Activated CD4-positive, alpha-beta T cell treated with anti-CD3 and anti-CD28 coated beads, Interleukin-2, amount 50 U/mL, for 24 hours (primary cell): ENCODE measurements around the gene C8B.

ENCODE experiments used
- DNase-seq, 2 donors: peaks; one replicate each; pipeline ENCODE4 v3.0.0-alpha.2; 2020; ENCODE audit warnings: low read depth in 1 of 2, low spot score in 1 of 2

The C8B gene

GRCh38 chr1:56965916-56966697 is at the start of gene C8B:
C8B (minus strand) TSS chr1:56966015; CDS start chr1:56965948, 67 bp downstream.
- DNase-seq, result no peak

- no peak for DNase-seq
Measured at GRCh38 chr1:57015071-57015470, 49.3 kb upstream of the C8B start.

GRCh38 chr1:57013522-57013921 is 47.7 kb upstream of the C8B start:
- DNase-seq, result no peak

- no peak for DNase-seq
Measured at GRCh38 chr1:57012315-57012714, 46.5 kb upstream of the C8B start.

GRCh38 chr1:57010511-57010910 is 44.7 kb upstream of the C8B start:
- no peak for DNase-seq

GRCh38 chr1:57007948-57008347 is 42.1 kb upstream of the C8B start:
- no peak for DNase-seq

- no peak for DNase-seq
Measured at GRCh38 chr1:57007472-57007871, 41.7 kb upstream of the C8B start.

GRCh38 chr1:57003398-57004139 is 37.8 kb upstream of the C8B start:
- DNase-seq, result no peak

GRCh38 chr1:56995414-56996100 is 29.7 kb upstream of the C8B start:
- DNase-seq, result no peak

- DNase-seq, result no peak
Measured at GRCh38 chr1:56993475-56993874, 27.7 kb upstream of the C8B start.

GRCh38 chr1:56992318-56993125 is 26.7 kb upstream of the C8B start:
- no peak for DNase-seq

GRCh38 chr1:56991576-56991975 is 25.8 kb upstream of the C8B start:
- DNase-seq, result no peak

- DNase-seq, result no peak
Measured at GRCh38 chr1:56986397-56986796, 20.6 kb upstream of the C8B start.

GRCh38 chr1:56985857-56986256 is 20.0 kb upstream of the C8B start:
- DNase-seq, result no peak

GRCh38 chr1:56983484-56983883 is 17.7 kb upstream of the C8B start:
- no peak for DNase-seq

- DNase-seq, result no peak
Measured at GRCh38 chr1:56979986-56980755, 14.4 kb upstream of the C8B start.

- DNase-seq, result no peak
Measured at GRCh38 chr1:56978819-56979218, 13.0 kb upstream of the C8B start.

- DNase-seq, result no peak
Measured at GRCh38 chr1:56977910-56978309, 12.1 kb upstream of the C8B start.

GRCh38 chr1:56975446-56975845 is 9.6 kb upstream of the C8B start:
- DNase-seq, result no peak
